Activated CD4-positive, alpha-beta T cell treated with anti-CD3 and anti-CD28 coated beads for 24 hours (primary cell): Measurements from ENCODE around the gene KRT35.
"Not testable (repeated sequence)": the region's sequence is repeated elsewhere in the genome, so short reads cannot be mapped to it uniquely, and the experiment has no call there.

Source experiments
- DNase-seq, 2 donors: peaks; one replicate each; pipeline ENCODE4 v3.0.0-alpha.2; 2020; ENCODE audit warnings: low read depth in 2 of 2

The KRT35 gene

DNA sequence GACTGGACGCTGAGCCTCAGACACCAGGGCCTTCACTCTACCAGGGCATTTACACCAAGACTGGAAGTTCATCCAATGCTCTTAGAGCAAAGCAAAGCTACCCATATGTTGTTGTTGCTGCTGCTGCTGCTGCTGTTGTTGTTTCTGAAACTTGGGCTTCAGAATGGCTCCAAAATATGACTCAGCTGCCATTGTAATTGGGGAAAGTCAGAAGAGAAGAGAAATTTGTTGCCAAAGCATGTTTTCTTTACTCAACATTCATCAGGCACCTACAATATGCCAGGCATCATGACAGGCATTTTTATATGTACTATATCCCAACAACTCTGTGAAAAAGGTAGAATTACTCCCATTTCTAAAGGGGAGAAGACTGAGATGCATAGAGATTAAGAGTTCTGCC, 25.7 kb downstream of the KRT35 start:
- no peak for DNase-seq

DNA sequence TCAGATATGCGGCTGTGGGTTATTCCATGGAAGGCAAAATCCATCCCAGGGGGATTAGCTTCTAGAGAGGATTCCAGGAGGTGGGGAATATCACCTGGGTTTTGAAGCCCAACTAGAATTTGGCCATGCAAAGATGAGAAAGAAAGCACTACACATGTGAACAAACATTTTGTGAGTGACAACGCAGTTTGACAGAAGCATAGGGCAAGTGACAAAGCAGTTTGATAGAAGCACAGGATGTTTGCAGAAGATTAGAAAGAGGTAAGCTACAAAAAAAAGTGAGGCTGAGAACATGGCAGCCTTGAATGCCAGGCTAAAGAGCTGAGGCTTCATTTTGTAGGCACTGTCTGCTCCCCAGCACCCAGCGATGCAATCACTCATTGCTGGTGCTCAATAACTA, 27.9 kb downstream of the KRT35 start:
- DNase-seq: no peak

DNA sequence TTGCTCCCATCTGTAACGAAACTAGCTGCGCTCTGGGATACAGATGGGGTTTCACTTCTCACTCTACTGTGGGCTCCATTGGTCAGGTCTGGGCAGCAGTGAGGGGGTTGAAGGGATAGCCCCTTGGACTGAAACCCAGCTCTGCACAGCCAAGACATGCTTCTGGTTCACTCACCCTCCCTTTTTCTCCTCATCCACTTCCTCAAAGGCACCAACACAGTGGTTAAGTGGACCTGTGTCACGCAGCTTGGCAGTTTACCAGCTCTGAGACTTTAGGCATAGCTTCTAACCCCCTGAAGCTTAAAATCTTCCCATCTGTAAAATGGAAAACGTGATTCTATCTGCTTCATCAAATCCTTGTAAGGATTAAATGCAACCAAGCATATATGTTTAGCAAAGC, 28.7 kb downstream of the KRT35 start:
- no peak for DNase-seq

DNA sequence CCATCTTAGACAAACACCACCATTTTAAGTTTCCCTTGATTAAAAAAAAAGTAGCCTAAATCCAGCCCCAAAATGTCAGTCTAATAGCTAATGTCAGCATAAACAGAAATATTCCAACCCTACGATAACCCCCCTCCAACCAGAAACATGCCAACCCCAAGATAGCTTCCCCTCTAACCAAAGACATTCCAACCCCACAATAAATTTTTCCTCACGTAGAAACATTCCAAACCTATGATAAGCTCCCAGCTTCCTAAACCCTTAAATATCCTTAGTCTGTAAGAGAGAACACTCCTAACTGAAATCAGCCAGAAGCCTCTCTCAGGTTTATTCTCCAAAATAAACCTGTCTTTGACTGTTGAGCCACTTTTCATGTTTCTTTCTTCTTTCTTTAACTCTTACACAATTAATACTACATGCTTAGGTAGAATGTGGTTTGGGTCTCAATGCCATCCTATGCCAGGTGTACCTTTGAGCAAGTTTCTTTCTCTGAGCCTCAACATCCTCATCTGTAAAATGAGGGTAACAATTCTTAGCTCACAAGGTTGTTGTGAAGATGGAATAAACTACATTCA, 29.7 kb downstream of the KRT35 start:
- no peak for DNase-seq

DNA sequence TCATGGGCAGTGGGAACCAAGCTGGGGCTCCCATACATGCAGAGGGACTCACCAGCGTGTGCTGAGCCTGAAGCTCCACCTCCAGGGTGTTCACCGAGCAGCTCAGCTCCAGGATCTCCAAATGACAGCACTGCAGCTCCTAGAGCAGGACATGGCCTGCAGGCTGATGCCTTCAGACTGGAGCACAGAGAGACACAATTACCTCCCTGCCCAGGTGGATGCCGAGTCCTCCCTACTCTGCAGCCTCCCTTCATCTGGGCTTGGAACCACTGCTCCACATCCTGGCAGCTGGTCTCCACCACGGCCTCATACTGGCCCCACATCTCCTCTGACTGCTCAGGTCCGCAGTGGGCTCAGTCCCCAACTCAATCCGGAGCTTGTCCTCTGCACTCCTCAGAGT, 31.9 kb downstream of the KRT35 start:
- DNase-seq: no peak

DNA sequence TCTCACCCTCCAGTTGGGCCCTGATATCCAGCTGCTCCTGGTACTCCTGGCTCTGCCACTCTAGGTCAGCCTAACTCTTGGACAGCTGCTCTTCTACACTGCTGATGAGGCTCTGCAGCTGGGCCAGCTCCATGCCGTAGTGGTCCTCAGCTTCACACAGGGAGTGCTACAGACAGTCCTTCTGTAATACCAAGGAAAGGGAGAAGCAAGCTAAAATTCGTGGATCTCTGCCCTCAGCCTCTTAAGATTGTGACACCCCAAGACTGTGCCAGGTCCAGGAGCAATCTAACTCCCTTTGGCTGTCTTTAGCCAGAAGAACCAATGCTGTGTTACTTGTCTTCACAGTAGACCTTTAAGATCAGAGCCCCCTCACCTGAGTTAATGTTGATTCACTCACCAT, 32.4 kb downstream of the KRT35 start:
- no peak for DNase-seq

DNA sequence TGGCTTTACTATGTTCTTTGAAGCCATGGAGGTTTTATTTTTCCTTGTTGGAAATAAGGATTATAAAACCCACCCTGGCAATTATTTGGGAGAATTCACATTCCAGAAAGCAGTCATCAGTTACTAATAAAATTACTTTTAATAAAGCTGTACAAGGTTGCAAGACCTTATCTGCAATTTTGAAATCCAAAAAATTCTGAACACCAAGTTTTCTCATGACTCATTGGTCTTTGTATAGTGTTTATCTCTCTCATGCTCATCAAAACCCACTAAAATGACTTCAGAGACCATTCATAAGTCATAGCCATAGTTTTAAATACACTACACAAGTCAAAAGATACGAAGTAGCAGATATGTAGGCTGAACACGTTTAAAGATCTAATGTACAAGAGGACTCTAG, 34.1 kb downstream of the KRT35 start:
- no peak for DNase-seq

DNA sequence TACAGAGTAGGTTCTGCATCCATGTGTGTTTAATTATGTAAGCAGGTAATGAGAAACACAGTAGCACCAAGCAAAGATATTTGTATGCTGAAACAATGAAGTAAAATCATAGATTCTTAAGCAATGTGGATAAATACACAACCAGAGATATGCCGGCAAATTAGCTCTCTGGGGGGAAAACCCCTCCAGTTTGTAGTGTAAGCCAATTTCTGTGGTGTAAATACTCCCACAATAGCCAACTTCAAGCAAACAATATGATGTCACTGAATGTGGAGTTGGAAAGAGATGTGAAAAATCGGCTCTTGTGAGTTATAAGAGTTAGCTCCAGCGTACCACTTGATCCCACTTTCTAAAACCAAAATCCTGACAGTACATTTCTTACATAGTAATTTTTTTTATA, 36.3 kb downstream of the KRT35 start:
- DNase-seq: no peak

DNA sequence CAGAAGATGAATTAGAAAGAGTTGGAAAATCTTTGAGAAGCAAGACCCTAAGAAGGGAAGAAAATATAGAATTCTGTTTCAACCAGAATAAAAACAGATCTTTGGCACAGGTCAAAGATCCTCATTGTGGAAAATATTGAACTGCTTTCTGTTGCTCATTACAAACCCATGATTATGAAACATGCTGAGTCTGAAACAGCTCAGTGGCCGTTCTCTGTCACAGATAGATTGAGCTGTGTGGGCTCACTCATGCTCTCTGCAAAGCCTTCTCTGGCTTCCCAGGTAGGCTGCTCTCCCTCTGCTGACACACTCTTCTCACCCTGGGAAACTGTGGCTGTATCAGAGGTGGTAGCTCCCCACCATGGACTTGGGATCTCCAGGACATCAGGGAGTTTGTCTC, 36.8 kb downstream of the KRT35 start:
- no peak for DNase-seq

DNA sequence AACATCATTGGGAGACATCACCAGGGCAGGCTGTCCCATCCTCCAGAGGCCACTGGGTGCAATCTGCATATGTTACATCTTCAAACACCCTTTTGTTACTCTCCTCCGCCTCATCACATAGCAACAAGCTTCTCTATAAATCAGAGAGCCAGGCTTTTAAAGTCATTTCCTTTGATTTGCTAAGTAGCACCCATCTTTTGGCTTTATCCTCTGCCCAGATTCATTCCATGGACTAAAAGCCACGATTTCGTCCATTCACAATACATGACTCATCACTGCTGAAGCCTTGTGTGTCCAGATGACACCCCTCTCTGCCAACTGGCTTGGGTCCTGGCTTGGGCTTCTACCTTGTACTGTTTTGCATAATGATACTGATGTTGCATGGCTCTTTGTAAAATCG, 38.2 kb downstream of the KRT35 start:
- no peak for DNase-seq

DNA sequence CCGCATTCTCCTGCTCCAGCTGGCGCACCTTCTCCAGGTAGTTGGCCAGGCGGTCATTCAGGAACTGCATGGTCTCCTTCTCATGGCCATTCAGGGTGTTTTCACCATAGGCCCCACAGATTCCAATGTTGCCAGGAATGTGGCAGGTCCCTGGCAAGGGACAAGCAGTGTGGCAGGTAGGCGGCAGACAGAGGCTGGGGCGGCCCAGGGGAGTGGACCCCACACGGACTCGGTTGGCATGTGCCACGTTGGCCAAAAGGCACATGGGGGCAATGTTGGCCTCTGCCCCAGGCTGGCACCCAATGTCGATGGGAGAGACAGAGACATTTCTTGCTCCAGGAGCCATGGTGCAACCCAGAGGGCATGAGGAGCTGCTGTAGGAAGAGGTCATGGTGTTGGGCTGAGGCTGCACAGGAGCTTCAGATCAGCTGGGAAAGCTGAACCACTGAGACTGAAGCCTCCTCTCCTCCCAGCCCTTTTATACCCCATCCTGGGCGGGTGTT, 40.4 kb downstream of the KRT35 start, which contains the start of gene KRT38:
TSS of gene KRT38 (minus strand) at position 453 of the 503 bp plus-strand sequence. CDS start at position 391, 62 bp downstream.
- DNase-seq: no peak

DNA sequence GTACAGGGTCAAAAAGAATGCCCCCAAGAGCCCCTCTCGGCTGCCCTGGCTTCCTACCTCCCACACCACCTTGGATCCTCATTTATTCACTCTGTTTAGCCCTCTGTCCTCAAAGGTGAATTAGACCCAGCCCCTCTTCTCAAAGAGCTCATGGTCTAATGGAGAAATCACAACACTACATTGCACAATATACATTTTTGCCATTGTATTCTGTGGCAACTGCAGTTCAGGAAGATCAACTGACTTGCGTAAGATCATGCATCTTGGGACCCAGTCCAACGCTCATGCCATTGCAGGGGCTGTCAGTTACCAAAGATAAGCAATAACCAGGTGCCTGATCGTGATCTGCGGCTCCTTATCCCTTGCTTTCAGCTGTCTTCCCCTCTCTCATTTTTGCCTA, 41.6 kb downstream of the KRT35 start:
- DNase-seq: no peak

DNA sequence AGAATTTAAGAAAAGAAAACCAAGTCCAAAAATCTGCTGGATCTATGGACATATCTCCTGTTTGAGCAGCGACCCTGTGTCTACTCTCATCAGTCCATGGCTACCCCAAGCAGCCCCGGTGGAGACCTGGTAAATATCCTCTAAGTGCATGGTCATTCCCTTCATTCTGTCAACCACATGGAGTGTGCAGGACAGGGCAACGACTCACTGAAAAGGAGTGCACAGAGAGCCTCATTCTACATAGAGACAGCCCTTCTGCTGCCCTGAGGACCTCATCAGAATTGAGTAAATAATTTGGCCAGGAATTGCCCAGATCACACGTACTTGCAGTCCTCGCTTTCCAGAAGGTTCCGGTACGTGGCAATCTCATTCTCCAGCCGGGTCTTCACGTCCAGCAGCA, 43.2 kb downstream of the KRT35 start:
- DNase-seq: no peak

DNA sequence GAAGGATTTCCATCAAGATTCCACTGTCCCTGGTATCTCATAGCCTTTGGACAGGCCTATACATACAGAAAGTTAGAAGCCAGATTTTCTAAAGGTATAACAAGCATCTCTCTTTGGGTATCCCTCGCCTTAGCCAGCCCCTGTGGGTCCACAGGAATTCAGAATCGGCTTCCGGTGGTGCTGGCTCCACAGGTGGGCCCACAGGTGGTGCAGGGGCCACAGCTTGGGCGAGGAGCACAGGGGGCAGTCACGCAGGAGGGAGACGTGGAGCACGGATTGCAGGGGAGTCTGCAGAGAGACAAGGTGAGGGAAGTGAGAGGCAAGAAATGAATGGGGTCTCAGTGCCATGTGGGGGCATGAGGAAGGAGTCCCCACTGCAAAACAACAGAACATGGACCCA, 43.7 kb downstream of the KRT35 start:
- no peak for DNase-seq

DNA sequence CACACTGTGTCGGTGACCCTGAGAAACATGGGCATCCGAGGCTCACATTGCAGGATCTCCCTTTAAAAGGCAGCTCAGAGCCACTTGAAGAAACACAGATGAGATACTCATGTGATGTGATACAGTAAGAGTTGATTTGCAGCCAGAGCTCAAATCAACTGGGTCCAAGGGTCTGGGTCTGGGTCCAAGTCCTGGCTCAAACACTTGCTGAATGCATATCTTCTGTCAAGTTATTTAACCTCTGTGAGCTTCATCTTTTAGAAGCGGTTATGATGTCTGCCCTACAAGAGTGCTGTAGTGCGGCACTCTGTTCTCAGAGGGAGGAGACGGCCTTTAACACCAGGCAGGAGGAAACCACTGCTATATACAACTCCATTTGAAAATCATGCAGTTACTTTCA, 46.5 kb downstream of the KRT35 start:
- no peak for DNase-seq

DNA sequence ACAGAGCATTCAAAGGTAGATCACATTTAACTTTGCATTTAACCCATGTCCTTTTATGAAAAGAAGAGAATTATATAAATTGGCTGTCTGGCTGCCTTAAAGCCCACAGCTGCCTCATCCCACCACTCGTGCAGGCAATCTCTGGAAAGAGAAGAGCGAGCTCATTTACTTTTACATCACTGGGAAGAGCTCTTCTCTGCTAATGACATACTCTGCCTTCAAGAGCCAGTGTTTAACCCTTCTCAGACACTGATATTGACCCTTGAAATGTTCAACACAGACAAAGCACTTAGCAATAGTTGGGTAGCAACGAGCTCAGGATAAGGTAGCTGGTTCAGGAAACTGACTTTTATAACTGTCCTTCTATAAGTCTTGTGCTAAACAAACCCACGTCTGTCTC, 46.9 kb downstream of the KRT35 start:
- DNase-seq: no peak

DNA sequence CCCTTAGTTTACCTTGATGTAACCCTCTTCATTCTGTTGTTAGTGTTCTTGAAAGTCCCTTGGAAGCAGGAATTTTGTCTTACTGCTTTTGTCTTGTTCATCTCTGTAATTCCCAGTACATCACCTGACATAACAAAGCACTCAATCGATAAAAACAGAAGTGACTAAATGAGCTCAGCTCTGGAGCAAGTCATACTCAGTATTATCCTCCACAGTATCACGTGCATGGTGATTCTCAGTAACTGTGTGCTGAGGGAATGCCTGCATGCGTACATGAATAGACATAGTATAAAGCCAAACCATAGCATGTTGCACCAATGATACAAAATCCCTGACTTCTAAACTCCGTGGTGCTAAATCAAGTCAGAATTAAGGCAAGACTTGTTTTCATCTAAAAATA, 47.4 kb downstream of the KRT35 start:
- DNase-seq: no peak

DNA sequence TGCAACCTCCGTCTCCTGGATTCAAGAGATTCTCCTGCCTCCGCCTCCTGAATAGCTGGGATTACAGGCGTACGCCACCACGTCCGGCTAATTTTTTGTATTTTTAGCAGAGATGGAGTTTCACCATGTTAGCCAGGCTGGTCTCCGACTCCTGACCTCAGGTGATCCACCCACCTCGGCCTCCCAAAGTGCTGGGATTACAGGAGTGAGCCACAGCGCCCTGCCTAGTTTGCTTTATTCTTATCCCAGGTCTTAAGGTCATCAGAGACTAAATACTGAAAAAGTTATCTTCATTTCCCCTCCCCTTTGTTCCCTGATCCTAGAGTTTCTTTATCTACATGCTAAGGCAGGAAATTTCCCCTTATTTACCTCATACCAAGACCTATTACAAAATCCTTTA, 50.6 kb downstream of the KRT35 start:
- not testable (repeated sequence) for DNase-seq

DNA sequence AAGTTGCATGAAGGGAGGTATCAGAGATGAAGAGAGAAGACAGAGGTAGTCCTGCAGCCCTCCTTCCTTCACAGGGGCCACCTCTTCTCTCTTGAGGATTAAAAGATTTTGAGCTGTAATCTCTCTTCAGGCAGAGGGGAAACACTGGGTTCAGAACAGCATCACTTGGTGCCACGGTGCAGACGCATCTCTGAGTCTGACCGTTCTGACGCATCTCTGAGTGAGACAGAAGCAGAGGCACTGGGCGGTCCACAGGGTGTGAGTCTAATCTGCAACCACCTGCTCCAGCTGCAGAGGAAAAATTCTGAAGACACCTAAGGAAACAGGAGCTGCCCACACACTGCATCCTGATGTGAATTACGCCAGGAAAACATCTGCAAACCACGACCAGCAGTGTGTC, 51.3 kb downstream of the KRT35 start:
- DNase-seq: no peak

DNA sequence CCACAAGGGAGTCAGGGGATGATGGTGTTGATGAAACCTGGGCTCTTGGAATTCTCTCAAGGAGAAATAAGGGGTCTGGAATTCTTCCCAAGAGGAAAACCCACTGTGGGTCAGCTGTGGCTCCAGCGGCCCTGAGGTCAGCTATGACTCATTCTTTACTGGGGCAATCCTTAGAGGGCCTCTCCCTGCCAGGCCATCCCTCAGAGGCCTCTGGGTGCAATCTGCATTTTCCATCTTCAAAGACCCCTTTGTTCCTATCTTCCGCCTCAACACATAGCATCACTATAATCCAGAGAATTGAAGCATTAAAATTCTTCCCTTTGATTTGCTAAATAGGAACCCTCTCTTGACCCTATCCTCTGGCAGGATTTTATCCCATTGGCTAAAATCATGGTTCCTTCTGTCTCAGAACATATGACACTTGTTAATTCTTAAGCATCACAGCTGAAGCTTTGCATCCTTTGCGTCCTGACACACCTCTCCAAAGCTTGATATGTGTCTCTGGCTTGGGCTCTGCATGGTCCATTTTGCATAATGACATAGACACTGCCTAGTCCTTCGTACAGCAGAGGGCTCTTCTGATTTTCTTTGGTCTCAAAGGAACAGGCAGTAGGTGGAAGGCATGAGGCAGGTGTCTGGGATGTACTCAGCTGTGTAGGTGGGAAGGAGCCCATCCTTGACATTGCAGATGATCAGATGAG, 52.2 kb downstream of the KRT35 start:
- no peak for DNase-seq
